Measurements from ENCODE around the gene SLF2.

GRCh38 chr10:100913470-100913865, 705 bp downstream of the SLF2 start:
- TF ChIP-seq CTCF (IDR thresholded peaks at IDR 0.05) (no peak), EP300 (IDR thresholded peaks at IDR 0.05) (no peak), POLR2AphosphoS5 (IDR thresholded peaks at IDR 0.05) (no peak)

All from stomach (tissue), 4 donors.